Liver (tissue), 3 donors: ENCODE results near the gene RMRP.

Experiments
- CTCF ChIP-seq: fragments of 150-350 bp; IDR thresholded peaks from 2 replicates; pipeline ENCODE4 v1.5.1; 2017; ENCODE audit warnings: improper control_type of control experiment, low read depth, low read length; ENCODE audit not compliant: missing input control
- EGR1 ChIP-seq, 2 donors: IDR thresholded peaks; 2 replicates each; pipeline ENCODE4 v1.6.1; 2016 to 2018; ENCODE audit warnings: antibody characterized with exemption in 2 of 2, low read depth in 2 of 2
- FOXA2 ChIP-seq: IDR thresholded peaks from 2 replicates; pipeline ENCODE4 v1.6.1; 2016; ENCODE audit warnings: antibody characterized with exemption
- GABPA ChIP-seq, 2 donors: IDR thresholded peaks in 1 of 2; conservative IDR thresholded peaks in 1 of 2; 2 replicates each; pipeline ENCODE4 v1.6.1; 2016; ENCODE audit warnings: antibody characterized with exemption in 2 of 2, mild to moderate bottlenecking in 1 of 2, moderate library complexity in 1 of 2
- JUND ChIP-seq, 2 donors: IDR thresholded peaks; 2 replicates each; pipeline ENCODE4 v1.6.1; 2016; ENCODE audit warnings: antibody characterized with exemption in 2 of 2
- RAD21 ChIP-seq, 2 donors: IDR thresholded peaks; 2 replicates each; pipeline ENCODE4 v1.6.1; 2016; ENCODE audit warnings: antibody characterized with exemption in 2 of 2, mild to moderate bottlenecking in 2 of 2
- RXRA ChIP-seq, 2 donors: IDR thresholded peaks; 2 replicates each; pipeline ENCODE4 v1.6.1; 2017 to 2018; ENCODE audit warnings: antibody characterized with exemption in 2 of 2, mild to moderate bottlenecking in 1 of 2
- TAF1 ChIP-seq: conservative IDR thresholded peaks from 2 replicates; pipeline ENCODE4 v1.6.1; 2016; ENCODE audit warnings: antibody characterized with exemption, mild to moderate bottlenecking
- YY1 ChIP-seq: IDR thresholded peaks from 2 replicates; pipeline ENCODE4 v1.6.1; 2016; ENCODE audit warnings: antibody characterized with exemption, mild to moderate bottlenecking
- TF ChIP-seq, protein P1 (sequence below): IDR thresholded peaks from 2 replicates; pipeline ENCODE4 v1.6.1; 2016; ENCODE audit warnings: antibody characterized with exemption, mild to moderate bottlenecking
- TF ChIP-seq, protein P2 (sequence below): IDR thresholded peaks from 2 replicates; pipeline ENCODE4 v1.6.1; 2016; ENCODE audit warnings: antibody characterized with exemption
- donor health status: healthy.
- donor health status: healthy.

GRCh38 chr9:35660966-35661415 lies 3.2 kb upstream of the RMRP start:
- TF ChIP-seq CTCF (peak; percentile 36), RAD21 (IDR thresholded peaks at IDR 0.05) (peak; percentile 63 to 69), JUND (IDR thresholded peaks at IDR 0.05) (no peak), YY1 (no peak), EGR1 (IDR thresholded peaks at IDR 0.05; ENCODE audit: low read depth in 2 of 2) (no peak), RXRA (IDR thresholded peaks at IDR 0.05) (no peak), GABPA (IDR thresholded peaks at IDR 0.05 in 1 of 2, conservative IDR thresholded peaks at IDR 0.05 in 1 of 2) (no peak), TAF1 (no peak), FOXA2 (no peak)
- TF ChIP-seq, protein P1, sequence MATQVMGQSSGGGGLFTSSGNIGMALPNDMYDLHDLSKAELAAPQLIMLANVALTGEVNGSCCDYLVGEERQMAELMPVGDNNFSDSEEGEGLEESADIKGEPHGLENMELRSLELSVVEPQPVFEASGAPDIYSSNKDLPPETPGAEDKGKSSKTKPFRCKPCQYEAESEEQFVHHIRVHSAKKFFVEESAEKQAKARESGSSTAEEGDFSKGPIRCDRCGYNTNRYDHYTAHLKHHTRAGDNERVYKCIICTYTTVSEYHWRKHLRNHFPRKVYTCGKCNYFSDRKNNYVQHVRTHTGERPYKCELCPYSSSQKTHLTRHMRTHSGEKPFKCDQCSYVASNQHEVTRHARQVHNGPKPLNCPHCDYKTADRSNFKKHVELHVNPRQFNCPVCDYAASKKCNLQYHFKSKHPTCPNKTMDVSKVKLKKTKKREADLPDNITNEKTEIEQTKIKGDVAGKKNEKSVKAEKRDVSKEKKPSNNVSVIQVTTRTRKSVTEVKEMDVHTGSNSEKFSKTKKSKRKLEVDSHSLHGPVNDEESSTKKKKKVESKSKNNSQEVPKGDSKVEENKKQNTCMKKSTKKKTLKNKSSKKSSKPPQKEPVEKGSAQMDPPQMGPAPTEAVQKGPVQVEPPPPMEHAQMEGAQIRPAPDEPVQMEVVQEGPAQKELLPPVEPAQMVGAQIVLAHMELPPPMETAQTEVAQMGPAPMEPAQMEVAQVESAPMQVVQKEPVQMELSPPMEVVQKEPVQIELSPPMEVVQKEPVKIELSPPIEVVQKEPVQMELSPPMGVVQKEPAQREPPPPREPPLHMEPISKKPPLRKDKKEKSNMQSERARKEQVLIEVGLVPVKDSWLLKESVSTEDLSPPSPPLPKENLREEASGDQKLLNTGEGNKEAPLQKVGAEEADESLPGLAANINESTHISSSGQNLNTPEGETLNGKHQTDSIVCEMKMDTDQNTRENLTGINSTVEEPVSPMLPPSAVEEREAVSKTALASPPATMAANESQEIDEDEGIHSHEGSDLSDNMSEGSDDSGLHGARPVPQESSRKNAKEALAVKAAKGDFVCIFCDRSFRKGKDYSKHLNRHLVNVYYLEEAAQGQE: no peak
- TF ChIP-seq, protein P2, sequence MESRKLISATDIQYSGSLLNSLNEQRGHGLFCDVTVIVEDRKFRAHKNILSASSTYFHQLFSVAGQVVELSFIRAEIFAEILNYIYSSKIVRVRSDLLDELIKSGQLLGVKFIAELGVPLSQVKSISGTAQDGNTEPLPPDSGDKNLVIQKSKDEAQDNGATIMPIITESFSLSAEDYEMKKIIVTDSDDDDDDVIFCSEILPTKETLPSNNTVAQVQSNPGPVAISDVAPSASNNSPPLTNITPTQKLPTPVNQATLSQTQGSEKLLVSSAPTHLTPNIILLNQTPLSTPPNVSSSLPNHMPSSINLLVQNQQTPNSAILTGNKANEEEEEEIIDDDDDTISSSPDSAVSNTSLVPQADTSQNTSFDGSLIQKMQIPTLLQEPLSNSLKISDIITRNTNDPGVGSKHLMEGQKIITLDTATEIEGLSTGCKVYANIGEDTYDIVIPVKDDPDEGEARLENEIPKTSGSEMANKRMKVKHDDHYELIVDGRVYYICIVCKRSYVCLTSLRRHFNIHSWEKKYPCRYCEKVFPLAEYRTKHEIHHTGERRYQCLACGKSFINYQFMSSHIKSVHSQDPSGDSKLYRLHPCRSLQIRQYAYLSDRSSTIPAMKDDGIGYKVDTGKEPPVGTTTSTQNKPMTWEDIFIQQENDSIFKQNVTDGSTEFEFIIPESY: no peak
